ENCODE data around the gene VAMP2.
A peak's percentile ranks its signal among the peaks of the same experiment; 100 is the strongest.

DNA sequence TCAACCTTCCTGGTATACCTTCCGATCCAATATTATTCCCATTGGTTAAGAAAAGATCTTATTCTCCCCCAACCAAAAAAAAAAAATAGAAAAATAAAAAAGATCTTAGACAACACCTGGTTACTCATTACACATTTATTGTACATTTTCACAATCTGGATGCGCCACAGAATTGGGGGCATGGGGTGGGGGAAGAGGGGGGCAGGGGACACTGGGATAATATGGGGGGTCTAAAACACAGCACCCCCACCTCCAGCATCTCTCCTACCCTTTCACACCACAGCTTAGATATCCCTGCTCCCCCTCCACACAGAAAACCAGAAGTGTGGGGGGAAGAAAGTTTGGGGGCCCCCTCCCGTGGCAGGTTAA, 3.7 kb downstream of the VAMP2 start:
- peak in 1 of 2 donors; percentile 7 for TF ChIP-seq POLR2A (IDR thresholded peaks at IDR 0.05)
- TF ChIP-seq, protein P1, sequence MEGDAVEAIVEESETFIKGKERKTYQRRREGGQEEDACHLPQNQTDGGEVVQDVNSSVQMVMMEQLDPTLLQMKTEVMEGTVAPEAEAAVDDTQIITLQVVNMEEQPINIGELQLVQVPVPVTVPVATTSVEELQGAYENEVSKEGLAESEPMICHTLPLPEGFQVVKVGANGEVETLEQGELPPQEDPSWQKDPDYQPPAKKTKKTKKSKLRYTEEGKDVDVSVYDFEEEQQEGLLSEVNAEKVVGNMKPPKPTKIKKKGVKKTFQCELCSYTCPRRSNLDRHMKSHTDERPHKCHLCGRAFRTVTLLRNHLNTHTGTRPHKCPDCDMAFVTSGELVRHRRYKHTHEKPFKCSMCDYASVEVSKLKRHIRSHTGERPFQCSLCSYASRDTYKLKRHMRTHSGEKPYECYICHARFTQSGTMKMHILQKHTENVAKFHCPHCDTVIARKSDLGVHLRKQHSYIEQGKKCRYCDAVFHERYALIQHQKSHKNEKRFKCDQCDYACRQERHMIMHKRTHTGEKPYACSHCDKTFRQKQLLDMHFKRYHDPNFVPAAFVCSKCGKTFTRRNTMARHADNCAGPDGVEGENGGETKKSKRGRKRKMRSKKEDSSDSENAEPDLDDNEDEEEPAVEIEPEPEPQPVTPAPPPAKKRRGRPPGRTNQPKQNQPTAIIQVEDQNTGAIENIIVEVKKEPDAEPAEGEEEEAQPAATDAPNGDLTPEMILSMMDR (IDR thresholded peaks at IDR 0.05 in 4 of 5, conservative IDR thresholded peaks at IDR 0.05 in 1 of 5), result no peak
